ENCODE results near the gene AGAP1. TPM values are rescaled to one million over a fixed set of nuclear protein-coding genes. Genes with fewer than 3 reads are reported as not detected.

The AGAP1 gene
- total RNA-seq, 6 experiments from 2014 or later: 8.1 to 11.2 (median 9.8) TPM

DNA sequence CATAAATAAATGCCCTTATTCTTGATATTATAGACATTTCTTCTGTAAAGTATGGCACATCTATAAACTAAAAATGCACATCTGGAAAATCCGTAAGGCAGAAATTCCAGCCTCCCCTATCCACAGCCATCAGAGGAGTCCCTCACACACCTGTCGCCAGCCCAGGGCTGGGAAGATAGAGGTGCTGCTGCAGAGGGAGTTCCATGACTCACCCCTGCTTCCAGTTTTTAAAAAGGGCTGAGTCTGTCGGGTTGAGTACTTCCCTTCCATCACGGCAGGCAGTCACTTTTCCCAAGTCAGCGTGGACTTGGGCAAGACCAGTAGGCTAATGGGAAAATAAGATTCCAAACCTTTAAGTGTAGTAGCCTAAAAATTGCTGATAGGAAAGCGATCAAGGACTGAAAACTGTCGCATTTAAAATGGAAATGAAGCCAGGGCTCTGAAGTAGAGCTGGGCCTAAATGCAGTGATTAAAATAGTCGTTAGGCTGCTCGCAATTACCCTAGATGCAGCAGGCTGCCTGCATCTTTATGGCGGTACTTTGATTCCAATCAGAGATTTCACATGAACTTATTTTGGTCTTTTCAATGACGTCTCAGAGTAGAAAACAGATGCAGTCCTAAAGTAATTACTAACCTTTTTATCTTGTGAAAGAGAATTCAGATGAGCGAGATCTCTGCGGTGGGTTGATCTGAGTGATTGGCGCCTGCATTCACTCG lies 280.5 kb downstream of the AGAP1 start:
- intact Hi-C loops (cut with DNase I): loop anchor here (10.0 kb wide), 1 partner anchor 410 kb away; no protein-coding TSS in a partner anchor

DNA sequence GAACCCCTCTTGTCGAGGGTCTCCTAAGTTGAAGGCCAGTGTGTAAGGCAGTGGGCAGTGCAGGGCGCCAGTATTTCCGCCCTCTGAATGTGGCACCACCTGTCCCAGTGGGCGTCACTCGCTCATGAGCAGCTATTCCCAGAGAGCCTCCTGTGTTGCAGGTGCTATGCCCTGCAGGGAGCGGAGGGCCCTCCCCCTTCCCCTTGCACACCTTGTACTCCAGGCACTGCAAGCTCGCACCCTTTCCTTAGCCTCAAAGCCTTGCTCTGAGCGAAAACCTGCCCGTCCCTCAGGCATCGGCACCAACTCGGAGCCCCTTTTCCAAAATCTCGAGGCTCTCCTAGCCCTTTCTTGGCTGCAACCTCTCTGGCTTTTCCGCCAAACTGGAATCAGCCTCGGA lies 282.7 kb downstream of the AGAP1 start:
- intact Hi-C loops (cut with DNase I): loop anchor here (10.0 kb wide), 1 partner anchor 408 kb away; no protein-coding TSS in a partner anchor
- WGBS (ENCODE audit: insufficient coverage, low coverage, low lambda C conversion rate, missing lambda C conversion rate): 99% methylated on average over 8 of the region's 14 CpGs
- Histone ChIP-seq H3K4me1 (no peaks in the 10 kb centered on the region), H3K36me3 (no peaks in the 10 kb centered on the region), H3K9me3 (no peaks in the 10 kb centered on the region), H3K4me3 (no peak overlapping the region), H3K27ac (no peak overlapping the region), H3K27me3 (no peaks in the 10 kb centered on the region)
- TF ChIP-seq, protein P1, sequence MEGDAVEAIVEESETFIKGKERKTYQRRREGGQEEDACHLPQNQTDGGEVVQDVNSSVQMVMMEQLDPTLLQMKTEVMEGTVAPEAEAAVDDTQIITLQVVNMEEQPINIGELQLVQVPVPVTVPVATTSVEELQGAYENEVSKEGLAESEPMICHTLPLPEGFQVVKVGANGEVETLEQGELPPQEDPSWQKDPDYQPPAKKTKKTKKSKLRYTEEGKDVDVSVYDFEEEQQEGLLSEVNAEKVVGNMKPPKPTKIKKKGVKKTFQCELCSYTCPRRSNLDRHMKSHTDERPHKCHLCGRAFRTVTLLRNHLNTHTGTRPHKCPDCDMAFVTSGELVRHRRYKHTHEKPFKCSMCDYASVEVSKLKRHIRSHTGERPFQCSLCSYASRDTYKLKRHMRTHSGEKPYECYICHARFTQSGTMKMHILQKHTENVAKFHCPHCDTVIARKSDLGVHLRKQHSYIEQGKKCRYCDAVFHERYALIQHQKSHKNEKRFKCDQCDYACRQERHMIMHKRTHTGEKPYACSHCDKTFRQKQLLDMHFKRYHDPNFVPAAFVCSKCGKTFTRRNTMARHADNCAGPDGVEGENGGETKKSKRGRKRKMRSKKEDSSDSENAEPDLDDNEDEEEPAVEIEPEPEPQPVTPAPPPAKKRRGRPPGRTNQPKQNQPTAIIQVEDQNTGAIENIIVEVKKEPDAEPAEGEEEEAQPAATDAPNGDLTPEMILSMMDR (IDR thresholded peaks at IDR 0.05): no peak
- TF ChIP-seq POLR2A (IDR thresholded peaks at IDR 0.05): no peak
- no peak for ATAC-seq
- DNase-seq: no peak

More for the DNA sequence above, 280.5 kb downstream of the AGAP1 start:
- ATAC-seq: no peak
- no peak overlapping the region for H3K4me3 ChIP-seq
- no peaks in the 10 kb centered on the region for H3K27me3 ChIP-seq
- H3K9me3 ChIP-seq: no peaks in the 10 kb centered on the region
- H3K4me1 ChIP-seq: no peaks in the 10 kb centered on the region
- no peaks in the 10 kb centered on the region for H3K36me3 ChIP-seq
- no peak overlapping the region for H3K27ac ChIP-seq
- TF ChIP-seq, protein P1 (IDR thresholded peaks at IDR 0.05): no peak
- no peak for TF ChIP-seq POLR2A (IDR thresholded peaks at IDR 0.05)
- DNase-seq: no peak
- WGBS (ENCODE audit: insufficient coverage, low coverage, low lambda C conversion rate, missing lambda C conversion rate): 91% methylated on average over 14 of the region's 15 CpGs

DNA sequence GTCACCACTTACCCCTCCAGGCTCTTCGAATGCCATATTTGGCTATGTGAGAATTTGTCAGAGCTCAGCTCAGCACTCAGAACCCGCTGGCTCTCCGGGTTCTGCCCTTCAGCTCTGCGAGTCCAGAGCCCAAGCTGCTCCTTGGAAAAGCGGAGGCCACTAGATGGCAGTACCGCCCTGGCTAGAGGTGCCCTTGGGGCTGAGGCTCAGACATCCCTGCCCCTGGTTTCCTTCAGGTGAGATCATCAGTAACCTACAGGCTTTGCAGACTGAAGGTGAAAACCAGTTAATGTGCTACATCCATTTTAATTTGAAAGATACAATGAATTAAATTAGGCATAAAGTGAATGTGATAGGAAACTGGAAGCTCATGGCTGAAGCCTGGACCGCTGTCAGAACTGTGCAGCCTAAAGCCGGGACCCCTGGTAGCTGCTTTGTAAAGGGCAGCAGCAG lies 285.6 kb downstream of the AGAP1 start:
- TF ChIP-seq, protein P1 (IDR thresholded peaks at IDR 0.05): peak; percentile 66 to 90 (median 88)
- no peak for TF ChIP-seq POLR2A (IDR thresholded peaks at IDR 0.05)
- DNase-seq (peak; percentile 75 to 80 (median 80)), ATAC-seq (peak; percentile 96 to 98 (median 96))
- H3K27ac ChIP-seq: no peak overlapping the region
- no peaks in the 10 kb centered on the region for H3K36me3 ChIP-seq
- H3K4me3 ChIP-seq: no peak overlapping the region
- H3K9me3 ChIP-seq: no peaks in the 10 kb centered on the region
- intact Hi-C loops (cut with DNase I): loop anchor here (10.0 kb wide), 1 partner anchor 405 kb away; no protein-coding TSS in a partner anchor
- no peaks in the 10 kb centered on the region for H3K27me3 ChIP-seq
- H3K4me1 ChIP-seq: no peaks in the 10 kb centered on the region
- WGBS (ENCODE audit: insufficient coverage, low coverage, low lambda C conversion rate, missing lambda C conversion rate): 40% methylated on average over 8 of the region's 8 CpGs

DNA sequence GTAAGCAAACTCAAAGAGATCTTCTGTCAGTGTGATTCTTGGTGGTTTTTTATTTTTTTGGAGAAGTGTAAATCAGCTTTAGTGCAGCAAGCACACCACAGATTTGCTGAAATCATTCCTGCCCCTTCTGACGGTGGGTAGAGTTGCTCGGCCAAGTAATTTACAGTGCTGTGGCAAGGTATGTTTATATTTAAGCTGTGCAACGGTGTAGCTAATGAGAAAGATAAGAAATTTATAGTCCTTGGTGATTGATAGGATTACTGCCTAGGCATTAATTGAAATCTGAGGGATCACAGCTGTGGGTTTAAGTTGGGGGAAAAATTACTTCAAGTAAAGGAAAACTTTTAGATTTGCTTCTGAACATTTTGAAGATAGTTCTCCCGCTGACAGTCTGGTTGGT lies 286.6 kb downstream of the AGAP1 start:
- no peaks in the 10 kb centered on the region for H3K27me3 ChIP-seq
- DNase-seq (no peak), ATAC-seq (no peak)
- H3K36me3 ChIP-seq: no peaks in the 10 kb centered on the region
- no peaks in the 10 kb centered on the region for H3K9me3 ChIP-seq
- intact Hi-C loops (cut with DNase I): no loop called here
- no peak overlapping the region for H3K4me3 ChIP-seq
- 80% methylated on average over 3 of the region's 4 CpGs for WGBS (ENCODE audit: insufficient coverage, low coverage, low lambda C conversion rate, missing lambda C conversion rate)
- H3K4me1 ChIP-seq: no peaks in the 10 kb centered on the region
- TF ChIP-seq, protein P1 (IDR thresholded peaks at IDR 0.05): no peak
- no peak for TF ChIP-seq POLR2A (IDR thresholded peaks at IDR 0.05)
- H3K27ac ChIP-seq: no peak overlapping the region

Measured in right lobe of liver (tissue), 6 donors.